Choroid plexus epithelial cell (primary cell): ENCODE data around the gene TTC29.

ENCODE experiments used
- DNase-seq: peaks from one replicate; pipeline ENCODE4 v3.0.0-alpha.2; 2010; ENCODE audit warnings: low read depth
- H3K4me3 ChIP-seq: 2 replicates; pipeline ENCODE4 v1.5.1; 2011; ENCODE audit warnings: low read depth, mild to moderate bottlenecking, control low read depth, low read length, moderate library complexity
- TF ChIP-seq, protein P1 (sequence below): conservative IDR thresholded peaks from 2 replicates; pipeline ENCODE4 v1.5.1; 2011; ENCODE audit warnings: low read depth, mild to moderate bottlenecking, control low read depth, inconsistent platforms, low read length, moderate library complexity

The TTC29 gene

DNA sequence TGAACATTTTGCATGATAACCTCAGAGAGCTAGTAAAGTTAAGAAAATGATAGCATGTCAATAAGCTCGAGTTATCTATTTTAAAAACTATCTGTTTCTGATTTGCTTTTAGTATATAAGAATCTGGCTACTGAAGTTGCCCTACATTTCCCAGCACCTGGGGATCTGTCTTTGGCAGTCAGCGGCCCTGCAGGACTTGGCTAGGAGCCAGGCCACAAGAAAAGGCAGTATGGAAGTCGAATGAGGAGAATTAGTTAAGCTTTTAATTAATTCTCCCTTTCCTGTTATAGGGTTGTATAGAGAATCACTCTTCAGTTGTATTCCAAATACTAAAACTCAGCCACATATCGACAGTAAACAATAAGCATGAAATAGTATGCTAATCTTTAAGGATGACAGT lies 284.3 kb downstream of the TTC29 start:
- H3K4me3 ChIP-seq, result no peak overlapping the region
- no peak for DNase-seq
- TF ChIP-seq, protein P1, sequence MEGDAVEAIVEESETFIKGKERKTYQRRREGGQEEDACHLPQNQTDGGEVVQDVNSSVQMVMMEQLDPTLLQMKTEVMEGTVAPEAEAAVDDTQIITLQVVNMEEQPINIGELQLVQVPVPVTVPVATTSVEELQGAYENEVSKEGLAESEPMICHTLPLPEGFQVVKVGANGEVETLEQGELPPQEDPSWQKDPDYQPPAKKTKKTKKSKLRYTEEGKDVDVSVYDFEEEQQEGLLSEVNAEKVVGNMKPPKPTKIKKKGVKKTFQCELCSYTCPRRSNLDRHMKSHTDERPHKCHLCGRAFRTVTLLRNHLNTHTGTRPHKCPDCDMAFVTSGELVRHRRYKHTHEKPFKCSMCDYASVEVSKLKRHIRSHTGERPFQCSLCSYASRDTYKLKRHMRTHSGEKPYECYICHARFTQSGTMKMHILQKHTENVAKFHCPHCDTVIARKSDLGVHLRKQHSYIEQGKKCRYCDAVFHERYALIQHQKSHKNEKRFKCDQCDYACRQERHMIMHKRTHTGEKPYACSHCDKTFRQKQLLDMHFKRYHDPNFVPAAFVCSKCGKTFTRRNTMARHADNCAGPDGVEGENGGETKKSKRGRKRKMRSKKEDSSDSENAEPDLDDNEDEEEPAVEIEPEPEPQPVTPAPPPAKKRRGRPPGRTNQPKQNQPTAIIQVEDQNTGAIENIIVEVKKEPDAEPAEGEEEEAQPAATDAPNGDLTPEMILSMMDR, result no peak
